GM21576 (cell line): Measurements from ENCODE around the gene PRKACB.
"Not testable (repeated sequence)": the region's sequence is repeated elsewhere in the genome, so short reads cannot be mapped to it uniquely, and the experiment has no call there.

Experiments
- ATAC-seq: cut with Tn5 transposase; IDR thresholded peaks from one replicate; pipeline ENCODE4 v1.9.1; 2021; ENCODE audit warnings: mild to moderate bottlenecking, moderate library complexity; ENCODE audit not compliant: unreplicated experiment

PRKACB gene

GRCh38 chr1:84143796-84144565, at the start of gene PRKACB:
TSS of gene PRKACB (plus strand) at chr1:84144271. CDS start at chr1:84144362, 91 bp downstream.
- ATAC-seq: peak; percentile 98

GRCh38 chr1:84095308-84095707, 48.8 kb upstream of the PRKACB start:
- no peak for ATAC-seq

GRCh38 chr1:84096176-84096575, 47.9 kb upstream of the PRKACB start:
- no peak for ATAC-seq

GRCh38 chr1:84101204-84101603, 42.9 kb upstream of the PRKACB start:
- no peak for ATAC-seq

GRCh38 chr1:84103197-84103992, 40.7 kb upstream of the PRKACB start:
- peak; percentile 89 for ATAC-seq

- not testable (repeated sequence) for ATAC-seq
These were observed 36.5 kb upstream of the PRKACB start for GRCh38 chr1:84107538-84107937.

- no peak for ATAC-seq
These were observed 36.1 kb upstream of the PRKACB start for GRCh38 chr1:84107955-84108354.

GRCh38 chr1:84108900-84109578, 35.0 kb upstream of the PRKACB start:
- no peak for ATAC-seq

- ATAC-seq: no peak
These were observed 33.4 kb upstream of the PRKACB start for GRCh38 chr1:84110629-84111028.

GRCh38 chr1:84116558-84116957, 27.5 kb upstream of the PRKACB start:
- ATAC-seq: no peak

- no peak for ATAC-seq
These were observed 26.2 kb upstream of the PRKACB start for GRCh38 chr1:84117868-84118267.

GRCh38 chr1:84121360-84121759, 22.7 kb upstream of the PRKACB start:
- no peak for ATAC-seq

GRCh38 chr1:84122780-84123382, 21.2 kb upstream of the PRKACB start:
- ATAC-seq: peak; percentile 83

GRCh38 chr1:84133479-84133878, 10.6 kb upstream of the PRKACB start:
- no peak for ATAC-seq

- ATAC-seq: no peak
These were observed 8.7 kb upstream of the PRKACB start for GRCh38 chr1:84135341-84135740.

- no peak for ATAC-seq
These were observed 2.7 kb upstream of the PRKACB start for GRCh38 chr1:84141182-84142003.

- no peak for ATAC-seq
These were observed 997 bp downstream of the PRKACB start for GRCh38 chr1:84145068-84145467.

GRCh38 chr1:84146411-84147032, 2.5 kb downstream of the PRKACB start:
- ATAC-seq: no peak

- ATAC-seq: no peak
These were observed 4.7 kb downstream of the PRKACB start for GRCh38 chr1:84148758-84149157.

GRCh38 chr1:84152649-84153056, 8.6 kb downstream of the PRKACB start:
- ATAC-seq: peak; percentile 75
